ENCODE results near the gene DMBX1.

GRCh38 chr1:46476673-46477072, 13.0 kb upstream of the DMBX1 start:
- TF ChIP-seq CTCF (IDR thresholded peaks at IDR 0.05): no peak
- no peak for TF ChIP-seq POLR2A (IDR thresholded peaks at IDR 0.05)
